ES-I3 (cell line): ENCODE results near the gene STRBP.

Source experiments
- H3K36me3 ChIP-seq: 2 replicates; pipeline ENCODE4 v1.6.1; 2013; ENCODE audit warnings: mild to moderate bottlenecking, low read length, control low read depth, moderate library complexity; ENCODE audit not compliant: insufficient read depth
- H3K4me1 ChIP-seq: 2 replicates; pipeline ENCODE4 v1.6.1; 2013; ENCODE audit warnings: mild to moderate bottlenecking, control low read depth, low read length; ENCODE audit not compliant: insufficient read depth
- H3K9ac ChIP-seq: 2 replicates; pipeline ENCODE4 v1.6.1; 2013; ENCODE audit warnings: low read depth, mild to moderate bottlenecking, low read length, moderate library complexity
- H3K9me3 ChIP-seq: 2 replicates; pipeline ENCODE4 v1.6.1; 2013; ENCODE audit warnings: mild to moderate bottlenecking, low read length, moderate library complexity; ENCODE audit not compliant: control insufficient read depth, insufficient read depth

Gene STRBP

DNA sequence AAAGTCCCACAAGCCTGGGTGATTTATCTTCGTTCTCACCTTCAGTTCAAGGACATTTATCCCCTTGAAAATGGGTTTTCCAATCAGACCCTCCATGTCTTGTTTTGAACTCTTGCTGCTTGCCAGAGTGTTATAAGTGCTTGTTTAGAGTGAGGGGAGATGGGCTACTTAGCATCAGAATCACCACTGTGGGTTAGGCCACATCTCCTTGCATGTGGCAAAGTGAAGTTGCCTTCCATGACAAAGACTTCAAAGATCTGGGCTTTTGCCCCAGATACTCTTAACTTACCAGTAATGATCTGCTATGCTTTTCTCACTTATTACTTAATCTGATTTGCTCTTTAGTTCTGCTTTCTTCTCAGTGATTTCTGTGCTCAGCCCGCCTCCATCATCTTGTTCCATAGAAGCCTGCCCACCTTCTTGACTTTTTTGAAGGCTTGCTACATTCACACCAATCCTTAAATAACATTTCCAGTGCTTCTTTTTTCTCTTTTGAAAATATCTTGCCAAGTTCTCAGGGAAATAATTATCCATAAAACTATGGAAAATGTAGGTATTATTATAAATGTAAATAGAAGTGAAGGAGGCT, 195.9 kb downstream of the STRBP start:
- H3K36me3 ChIP-seq: peaks cover 8% of the 10 kb centered on the region
- H3K9ac ChIP-seq: no peak overlapping the region
- no peaks in the 10 kb centered on the region for H3K9me3 ChIP-seq
- H3K4me1 ChIP-seq: peaks cover 37% of the 10 kb centered on the region
